Bronchial epithelial cell (primary cell): ENCODE results near the gene ALPK3. TPM values are rescaled to one million over a fixed set of nuclear protein-coding genes. Genes with fewer than 3 reads are reported as not detected.

Experiments
- DNase-seq: peaks from one replicate; pipeline ENCODE4 v3.0.0-alpha.2; 2010; ENCODE audit warnings: low read depth
- FAIRE-seq: peaks from 2 replicates; lab custom pipeline; 2011; peaks lifted over from hg19 to GRCh38; lab: Jason Lieb, UNC
- H3K27me3 ChIP-seq: 2 replicates; pipeline ENCODE4 v1.5.1; 2011; ENCODE audit warnings: low read length; ENCODE audit not compliant: control insufficient read depth, insufficient read depth
- H3K36me3 ChIP-seq: 2 replicates; pipeline ENCODE4 v1.5.1; 2011; ENCODE audit warnings: low read length; ENCODE audit not compliant: control insufficient read depth, insufficient read depth
- H3K4me3 ChIP-seq: 2 replicates; pipeline ENCODE4 v1.5.1; 2011; ENCODE audit warnings: mild to moderate bottlenecking, low read depth, low read length, control low read depth
- CTCF ChIP-seq: IDR thresholded peaks from 2 replicates; pipeline ENCODE4 v1.5.1; 2011; ENCODE audit warnings: mild to moderate bottlenecking, moderate library complexity, low read length, control low read depth, inconsistent platforms; ENCODE audit not compliant: insufficient read depth, severe bottlenecking
- total RNA-seq: library from RNA; depleted of rRNA; stranded (reverse); fragments of >200 nt; gene quantifications from 2 replicates; pipeline ENCODE4 v1.2.1, GENCODE V29; 2014

ALPK3 gene
- total RNA-seq, 1 donor from 2014 or later: 0.26 TPM

GRCh38 chr15:84855136-84855535 is 38.0 kb downstream of the ALPK3 start:
- no peak overlapping the region for H3K4me3 ChIP-seq
- no peaks in the 10 kb centered on the region for H3K36me3 ChIP-seq
- DNase-seq (no peak), FAIRE-seq (no peak)
- no peaks in the 10 kb centered on the region for H3K27me3 ChIP-seq
- no peak for TF ChIP-seq CTCF

DNA sequence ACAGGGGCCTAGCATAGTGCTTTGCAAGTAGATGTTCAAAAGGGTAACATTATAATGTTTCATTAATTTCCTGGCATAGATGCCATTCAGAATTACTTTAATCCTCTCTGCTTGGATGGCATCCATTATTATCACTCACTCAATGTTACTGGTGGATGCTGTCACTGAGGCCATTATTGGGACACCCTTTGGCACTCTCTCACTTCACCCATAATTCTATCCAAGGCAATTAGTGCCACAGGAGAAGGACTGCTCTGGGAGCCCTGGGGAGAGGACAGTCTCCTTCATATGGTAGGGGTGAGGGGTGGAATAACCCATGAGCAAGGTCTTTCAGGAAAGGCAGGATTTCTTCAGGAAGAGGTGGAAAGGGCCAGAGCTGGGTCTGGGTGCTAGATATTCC is 38.6 kb downstream of the ALPK3 start:
- Histone ChIP-seq H3K4me3 (no peak overlapping the region), H3K27me3 (no peaks in the 10 kb centered on the region), H3K36me3 (no peaks in the 10 kb centered on the region)
- no peak for TF ChIP-seq CTCF
- no peak for DNase-seq
- FAIRE-seq: no peak

- no peaks in the 10 kb centered on the region for H3K27me3 ChIP-seq
- no peak for TF ChIP-seq CTCF
- DNase-seq: no peak
- no peak for FAIRE-seq
- H3K36me3 ChIP-seq: no peaks in the 10 kb centered on the region
- no peak overlapping the region for H3K4me3 ChIP-seq
Observed at GRCh38 chr15:84856731-84857417, 39.7 kb downstream of the ALPK3 start.

DNA sequence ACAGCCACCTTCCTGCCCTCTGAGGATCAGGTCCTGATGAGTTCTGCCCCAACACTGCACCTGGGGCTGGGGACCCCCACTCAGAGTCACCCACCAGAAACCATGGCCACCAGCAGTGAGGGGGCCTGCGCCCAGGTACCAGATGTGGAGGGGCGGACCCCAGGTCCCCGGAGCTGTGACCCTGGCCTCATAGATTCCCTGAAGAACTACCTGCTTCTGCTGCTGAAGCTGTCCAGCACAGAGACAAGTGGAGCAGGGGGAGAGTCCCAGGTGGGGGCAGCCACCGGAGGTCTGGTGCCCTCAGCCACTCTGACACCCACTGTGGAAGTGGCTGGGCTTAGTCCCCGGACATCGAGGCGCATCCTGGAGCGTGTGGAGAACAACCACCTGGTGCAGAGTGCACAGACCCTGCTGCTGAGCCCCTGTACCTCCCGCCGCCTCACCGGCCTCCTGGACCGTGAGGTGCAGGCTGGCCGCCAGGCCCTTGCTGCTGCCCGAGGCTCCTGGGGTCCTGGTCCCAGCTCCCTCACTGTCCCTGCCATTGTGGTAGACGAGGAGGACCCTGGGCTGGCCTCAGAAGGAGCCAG is 40.4 kb downstream of the ALPK3 start:
- Histone ChIP-seq H3K27me3 (no peaks in the 10 kb centered on the region), H3K36me3 (no peaks in the 10 kb centered on the region), H3K4me3 (no peak overlapping the region)
- no peak for FAIRE-seq
- TF ChIP-seq CTCF: no peak
- no peak for DNase-seq

- no peak for TF ChIP-seq CTCF
- no peaks in the 10 kb centered on the region for H3K36me3 ChIP-seq
- no peaks in the 10 kb centered on the region for H3K27me3 ChIP-seq
- H3K4me3 ChIP-seq: no peak overlapping the region
- FAIRE-seq (no peak), DNase-seq (no peak)
Observed at GRCh38 chr15:84858231-84858630, 41.1 kb downstream of the ALPK3 start.
